ENCODE data around the gene PICK1.

GRCh38 chr22:38111925-38112355 is 54.7 kb downstream of the PICK1 start:
- TF ChIP-seq POLR2AphosphoS5 (IDR thresholded peaks at IDR 0.05; ENCODE audit: insufficient read depth in 1 of 2, low read depth in 1 of 2), result no peak
- no peak for TF ChIP-seq CTCF (IDR thresholded peaks at IDR 0.05)

Measured in vagina (tissue), 2 donors.